HL-60 (cell line): ENCODE measurements around the gene NFIA.

Source experiments
- CTCF ChIP-seq: IDR thresholded peaks from one replicate; pipeline ENCODE4 v1.5.1; 2011; ENCODE audit warnings: low read length, control low read depth, inconsistent platforms; ENCODE audit not compliant: insufficient read depth
- GABPA ChIP-seq: IDR thresholded peaks from 2 replicates; pipeline ENCODE4 v1.6.1; 2012; ENCODE audit warnings: low read depth
- POLR2AphosphoS5 ChIP-seq: IDR thresholded peaks from 2 replicates; pipeline ENCODE4 v1.6.1; 2012; ENCODE audit warnings: low read depth
- TF ChIP-seq, protein P1 (sequence below): IDR thresholded peaks from 2 replicates; pipeline ENCODE4 v1.6.1; 2012; ENCODE audit warnings: low read depth; ENCODE audit not compliant: insufficient replicate concordance

DNA sequence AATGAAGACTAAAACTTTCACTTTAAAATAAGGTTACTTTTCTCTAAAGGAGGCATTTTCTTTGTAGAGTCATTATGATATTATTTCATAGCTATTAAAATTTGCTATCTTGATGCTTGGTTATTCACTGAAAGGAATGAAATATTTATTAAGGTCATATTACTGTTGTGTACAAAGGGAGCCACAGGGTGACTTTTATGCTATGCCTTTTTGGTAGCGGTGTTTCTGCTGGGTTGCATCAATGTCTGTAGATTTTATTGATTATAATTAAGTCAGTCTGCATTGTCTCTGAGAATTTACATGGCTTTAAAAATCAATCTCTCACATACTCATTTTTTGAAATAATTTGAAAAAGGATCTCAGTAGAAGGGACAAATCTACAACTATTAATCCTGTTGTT, 84.9 kb downstream of the NFIA start:
- no peak for TF ChIP-seq CTCF
- TF ChIP-seq POLR2AphosphoS5 = no peak
- TF ChIP-seq, protein P1, sequence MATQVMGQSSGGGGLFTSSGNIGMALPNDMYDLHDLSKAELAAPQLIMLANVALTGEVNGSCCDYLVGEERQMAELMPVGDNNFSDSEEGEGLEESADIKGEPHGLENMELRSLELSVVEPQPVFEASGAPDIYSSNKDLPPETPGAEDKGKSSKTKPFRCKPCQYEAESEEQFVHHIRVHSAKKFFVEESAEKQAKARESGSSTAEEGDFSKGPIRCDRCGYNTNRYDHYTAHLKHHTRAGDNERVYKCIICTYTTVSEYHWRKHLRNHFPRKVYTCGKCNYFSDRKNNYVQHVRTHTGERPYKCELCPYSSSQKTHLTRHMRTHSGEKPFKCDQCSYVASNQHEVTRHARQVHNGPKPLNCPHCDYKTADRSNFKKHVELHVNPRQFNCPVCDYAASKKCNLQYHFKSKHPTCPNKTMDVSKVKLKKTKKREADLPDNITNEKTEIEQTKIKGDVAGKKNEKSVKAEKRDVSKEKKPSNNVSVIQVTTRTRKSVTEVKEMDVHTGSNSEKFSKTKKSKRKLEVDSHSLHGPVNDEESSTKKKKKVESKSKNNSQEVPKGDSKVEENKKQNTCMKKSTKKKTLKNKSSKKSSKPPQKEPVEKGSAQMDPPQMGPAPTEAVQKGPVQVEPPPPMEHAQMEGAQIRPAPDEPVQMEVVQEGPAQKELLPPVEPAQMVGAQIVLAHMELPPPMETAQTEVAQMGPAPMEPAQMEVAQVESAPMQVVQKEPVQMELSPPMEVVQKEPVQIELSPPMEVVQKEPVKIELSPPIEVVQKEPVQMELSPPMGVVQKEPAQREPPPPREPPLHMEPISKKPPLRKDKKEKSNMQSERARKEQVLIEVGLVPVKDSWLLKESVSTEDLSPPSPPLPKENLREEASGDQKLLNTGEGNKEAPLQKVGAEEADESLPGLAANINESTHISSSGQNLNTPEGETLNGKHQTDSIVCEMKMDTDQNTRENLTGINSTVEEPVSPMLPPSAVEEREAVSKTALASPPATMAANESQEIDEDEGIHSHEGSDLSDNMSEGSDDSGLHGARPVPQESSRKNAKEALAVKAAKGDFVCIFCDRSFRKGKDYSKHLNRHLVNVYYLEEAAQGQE = no peak
- TF ChIP-seq GABPA = no peak
